Naive thymus-derived CD4-positive, alpha-beta T cell (primary cell): Measurements from ENCODE around the gene SCCPDH. TPM values are rescaled to one million over a fixed set of nuclear protein-coding genes. Genes with fewer than 3 reads are reported as not detected.

Source experiments
- polyA plus RNA-seq, 2 donors: library from polyadenylated mRNA; unstranded; fragments of 300-500 nt; fragmentation: Illumina TruSeq; gene quantifications; one replicate each; pipeline ENCODE4 v1.2.3, GENCODE V29; 2021
- total RNA-seq, 6 experiments: library from RNA in 5 of 6; stranded (reverse) in 5 of 6; gene quantifications; 1 replicate in 5 of 6; 2 replicates in 1 of 6; pipeline ENCODE4 v1.2.3 and lab custom pipeline; 2021 to 2026

The SCCPDH gene
- total and polyA plus RNA-seq, 7 experiments from 2014 or later: 3.5 to 14.5 (median 5.3) TPM

Other genes with a start within 250 kb of the SCCPDH start
- 10 to 100 TPM; 19.5 to 28.6 (median 24.2) TPM for gene SMYD3, start 217.1 kb upstream of the SCCPDH start, total RNA-seq
- 10 to 100 TPM; 24.9 to 25.9 TPM for gene SMYD3, start 217.1 kb upstream of the SCCPDH start, polyA plus RNA-seq
- gene TFB2M, start 158.1 kb upstream of the SCCPDH start, total RNA-seq: 10 to 100 TPM in 3 of 5 experiments, 1 to 10 TPM in 2; 9.5 to 12.2 (median 10.3) TPM
- 10 to 100 TPM; 12.1 to 18.2 TPM for gene TFB2M, start 158.1 kb upstream of the SCCPDH start, polyA plus RNA-seq
- gene CNST, start 158.0 kb upstream of the SCCPDH start, total RNA-seq: 100 to 1,000 TPM in 2 of 5 experiments, 10 to 100 TPM in 3; 30.5 to 111 (median 80.2) TPM
- gene CNST, start 158.0 kb upstream of the SCCPDH start, polyA plus RNA-seq: 10 to 100 TPM; 52.8 to 58.8 TPM
- gene AHCTF1, start 207.5 kb downstream of the SCCPDH start, total RNA-seq: 10 to 100 TPM; 31.8 to 66.5 (median 57.3) TPM
- gene AHCTF1, start 207.5 kb downstream of the SCCPDH start, polyA plus RNA-seq: 10 to 100 TPM; 19.0 to 30.6 TPM